ENCODE measurements around the gene CELSR3. TPM values are rescaled to one million over a fixed set of nuclear protein-coding genes. Genes with fewer than 3 reads are reported as not detected.
A peak's percentile ranks its signal among the peaks of the same experiment; 100 is the strongest.

The CELSR3 gene
- total and polyA plus RNA-seq, 4 experiments from 2014 or later, result 0.04 to 3.5 (median 2.0) TPM

- no peak overlapping the region for H3K27ac ChIP-seq (ENCODE audit: low read depth, low read length)
- no peak for DNase-seq
- H3K9me3 ChIP-seq (ENCODE audit: control insufficient read depth in 1 of 2, low read length in 2 of 2), result no peaks in the 10 kb centered on the region
- Mint-ChIP-seq H3K27me3 (no peaks in the 10 kb centered on the region), H3K27ac (peak overlapping the region in 3 of 7 donors; percentile 11 to 62 (median 37)), H3K4me1 (peaks cover 18 to 45% (median 28%) of the 10 kb centered on the region in 4 donors), H3K9me3 (no peaks in the 10 kb centered on the region), H3K36me3 (peaks cover 22 to 33% of the 10 kb centered on the region in 2 donors), H3K4me3 (peak overlapping the region in 2 of 8 donors; percentile 35 to 56)
- H3K36me3 ChIP-seq (ENCODE audit: insufficient read depth, low read length), result peaks cover 23% of the 10 kb centered on the region
- ChIA-PET POLR2A (ENCODE audit: partially characterized antibody) (no interaction called here), CTCF (ENCODE audit: partially characterized antibody) (interaction anchor here (1.3 kb wide), 1 partner anchor 23 kb away, joined by 3 read pairs; no protein-coding TSS in a partner anchor)
- no peak overlapping the region for H3K4me3 ChIP-seq (ENCODE audit: low read length in 2 of 2)
- H3K4me1 ChIP-seq (ENCODE audit: insufficient read depth, low read length), result peaks cover 34% of the 10 kb centered on the region
- intact Hi-C loops (cut with micrococcal nuclease), result loop anchor here (10.0 kb wide), 1 partner anchor 235 kb away; the partner anchor contains the start of gene ARIH2
- no peaks in the 10 kb centered on the region for H3K27me3 ChIP-seq (ENCODE audit: insufficient read depth, low read length)
Measured at GRCh38 chr3:48679411-48680391, 17.0 kb upstream of the CELSR3 start.

GRCh38 chr3:48678566-48679380, 16.1 kb upstream of the CELSR3 start:
- H3K36me3 ChIP-seq (ENCODE audit: insufficient read depth, low read length), result peaks cover 23% of the 10 kb centered on the region
- H3K4me3 Mint-ChIP-seq, result peak overlapping the region in 1 of 8 donors; percentile 35

GRCh38 chr3:48678056-48678455, 15.4 kb upstream of the CELSR3 start:
- Histone ChIP-seq H3K27me3 (ENCODE audit: insufficient read depth, low read length) (no peaks in the 10 kb centered on the region), H3K27ac (ENCODE audit: low read depth, low read length) (no peak overlapping the region), H3K4me1 (ENCODE audit: insufficient read depth, low read length) (peaks cover 17% of the 10 kb centered on the region), H3K9me3 (ENCODE audit: control insufficient read depth in 1 of 2, low read length in 2 of 2) (no peaks in the 10 kb centered on the region), H3K36me3 (ENCODE audit: insufficient read depth, low read length) (peaks cover 23% of the 10 kb centered on the region), H3K4me3 (ENCODE audit: low read length in 2 of 2) (no peak overlapping the region)
- DNase-seq, result no peak
- no peaks in the 10 kb centered on the region for H3K9me3 Mint-ChIP-seq
- no peaks in the 10 kb centered on the region for H3K27me3 Mint-ChIP-seq
- ChIA-PET CTCF (ENCODE audit: partially characterized antibody) (interaction anchor here (1.4 kb wide), 1 partner anchor 8 kb away, joined by 3 read pairs; no protein-coding TSS in a partner anchor), POLR2A (ENCODE audit: partially characterized antibody) (no interaction called here)
- H3K4me1 Mint-ChIP-seq, result peaks cover 10 to 32% (median 17%) of the 10 kb centered on the region in 4 donors
- peaks cover 22 to 37% of the 10 kb centered on the region in 2 donors for H3K36me3 Mint-ChIP-seq
- H3K4me3 Mint-ChIP-seq, result no peak overlapping the region
- intact Hi-C loops (cut with micrococcal nuclease), result no loop called here
- H3K27ac Mint-ChIP-seq, result peak overlapping the region in 2 of 7 donors; percentile 47 to 48

More at GRCh38 chr3:48678566-48679380, 16.1 kb upstream of the CELSR3 start:
- H3K9me3 ChIP-seq (ENCODE audit: control insufficient read depth in 1 of 2, low read length in 2 of 2), result no peaks in the 10 kb centered on the region
- no peak overlapping the region for H3K27ac ChIP-seq (ENCODE audit: low read depth, low read length)
- Mint-ChIP-seq H3K27me3 (no peaks in the 10 kb centered on the region), H3K27ac (peak overlapping the region in 4 of 7 donors; percentile 11 to 64 (median 55)), H3K4me1 (peaks cover 13 to 35% (median 21%) of the 10 kb centered on the region in 4 donors), H3K9me3 (no peaks in the 10 kb centered on the region), H3K36me3 (peaks cover 22 to 34% of the 10 kb centered on the region in 2 donors)
- CTCF ChIA-PET (ENCODE audit: partially characterized antibody), result interaction anchor here (1.4 kb wide), 1 partner anchor 8 kb away, joined by 3 read pairs; no protein-coding TSS in a partner anchor
- H3K4me3 ChIP-seq (ENCODE audit: low read length in 2 of 2), result no peak overlapping the region
- intact Hi-C loops (cut with micrococcal nuclease), result no loop called here
- H3K4me1 ChIP-seq (ENCODE audit: insufficient read depth, low read length), result peaks cover 24% of the 10 kb centered on the region
- H3K27me3 ChIP-seq (ENCODE audit: insufficient read depth, low read length), result no peaks in the 10 kb centered on the region
- POLR2A ChIA-PET (ENCODE audit: partially characterized antibody), result no interaction called here
- DNase-seq, result no peak

- Mint-ChIP-seq H3K4me3 (no peak overlapping the region), H3K27me3 (no peaks in the 10 kb centered on the region), H3K36me3 (peaks cover 11 to 17% of the 10 kb centered on the region in 2 donors), H3K9me3 (no peaks in the 10 kb centered on the region), H3K27ac (no peak overlapping the region), H3K4me1 (peaks cover 2 to 5% (median 4%) of the 10 kb centered on the region in 4 donors)
- Histone ChIP-seq H3K4me3 (ENCODE audit: low read length in 2 of 2) (no peak overlapping the region), H3K27ac (ENCODE audit: low read depth, low read length) (no peak overlapping the region), H3K27me3 (ENCODE audit: insufficient read depth, low read length) (no peaks in the 10 kb centered on the region), H3K9me3 (ENCODE audit: control insufficient read depth in 1 of 2, low read length in 2 of 2) (no peaks in the 10 kb centered on the region), H3K36me3 (ENCODE audit: insufficient read depth, low read length) (peaks cover 6% of the 10 kb centered on the region), H3K4me1 (ENCODE audit: insufficient read depth, low read length) (peaks cover 7% of the 10 kb centered on the region)
- intact Hi-C loops (cut with micrococcal nuclease), result no loop called here
- no peak for DNase-seq
- POLR2A ChIA-PET (ENCODE audit: partially characterized antibody), result interaction anchor here (1.5 kb wide), 1 partner anchor 13 kb away, joined by 4 read pairs; no protein-coding TSS in a partner anchor
- CTCF ChIA-PET (ENCODE audit: partially characterized antibody), result interaction anchor here (1.2 kb wide), 1 partner anchor 10 kb away, joined by 3 read pairs; no protein-coding TSS in a partner anchor
Measured at GRCh38 chr3:48674505-48674904, 11.8 kb upstream of the CELSR3 start.

- POLR2A ChIA-PET (ENCODE audit: partially characterized antibody), result no interaction called here
Measured at GRCh38 chr3:48672522-48672921, 9.8 kb upstream of the CELSR3 start.

GRCh38 chr3:48664929-48665328, 2.2 kb upstream of the CELSR3 start:
- Mint-ChIP-seq H3K27ac (peak overlapping the region in 1 of 7 donors; percentile 87), H3K9me3 (peaks cover 0 to 6% (median 0%) of the 10 kb centered on the region in 8 donors), H3K27me3 (peaks cover 1 to 7% of the 10 kb centered on the region in 2 donors), H3K36me3 (no peaks in the 10 kb centered on the region), H3K4me3 (peak overlapping the region in 2 of 8 donors; percentile 25 to 27), H3K4me1 (peaks cover 9 to 31% (median 19%) of the 10 kb centered on the region in 4 donors)
- POLR2A ChIA-PET (ENCODE audit: partially characterized antibody), result no interaction called here
- Histone ChIP-seq H3K9me3 (ENCODE audit: control insufficient read depth in 1 of 2, low read length in 2 of 2) (no peaks in the 10 kb centered on the region), H3K4me1 (ENCODE audit: insufficient read depth, low read length) (peaks cover 27% of the 10 kb centered on the region), H3K27me3 (ENCODE audit: insufficient read depth, low read length) (peaks cover 6% of the 10 kb centered on the region), H3K4me3 (ENCODE audit: low read length in 2 of 2) (no peak overlapping the region), H3K36me3 (ENCODE audit: insufficient read depth, low read length) (no peaks in the 10 kb centered on the region), H3K27ac (ENCODE audit: low read depth, low read length) (no peak overlapping the region)
- intact Hi-C loops (cut with micrococcal nuclease), result no loop called here
- no peak for DNase-seq
- CTCF ChIA-PET (ENCODE audit: partially characterized antibody), result interaction anchor here (0.9 to 1.1 kb wide), 4 partner anchors 9 to 265 kb away, joined by 3 to 4 read pairs (median 3); no protein-coding TSS in a partner anchor

More at GRCh38 chr3:48672522-48672921, 9.8 kb upstream of the CELSR3 start:
- no peak for DNase-seq
- peak overlapping the region in 1 of 7 donors; percentile 61 for H3K27ac Mint-ChIP-seq
- H3K4me3 Mint-ChIP-seq, result no peak overlapping the region
- Histone ChIP-seq H3K4me1 (ENCODE audit: insufficient read depth, low read length) (no peaks in the 10 kb centered on the region), H3K27ac (ENCODE audit: low read depth, low read length) (no peak overlapping the region), H3K9me3 (ENCODE audit: control insufficient read depth in 1 of 2, low read length in 2 of 2) (no peaks in the 10 kb centered on the region), H3K36me3 (ENCODE audit: insufficient read depth, low read length) (peaks cover 4% of the 10 kb centered on the region), H3K27me3 (ENCODE audit: insufficient read depth, low read length) (no peaks in the 10 kb centered on the region), H3K4me3 (ENCODE audit: low read length in 2 of 2) (no peak overlapping the region)
- peaks cover 4 to 9% of the 10 kb centered on the region in 2 donors for H3K36me3 Mint-ChIP-seq
- CTCF ChIA-PET (ENCODE audit: partially characterized antibody), result no interaction called here
- H3K9me3 Mint-ChIP-seq, result no peaks in the 10 kb centered on the region
- intact Hi-C loops (cut with micrococcal nuclease), result no loop called here
- peaks cover 0 to 1% (median 0%) of the 10 kb centered on the region in 4 donors for H3K4me1 Mint-ChIP-seq
- H3K27me3 Mint-ChIP-seq, result no peaks in the 10 kb centered on the region

Measured in CD4-positive, alpha-beta memory T cell (primary cell).